GM12891 (cell line): Measurements from ENCODE around the gene KPTN.

Experiments
- PAX5 ChIP-seq: IDR thresholded peaks from 2 replicates; pipeline ENCODE4 v1.6.1; 2011; ENCODE audit warnings: low read length, moderate library complexity, mild to moderate bottlenecking; ENCODE audit not compliant: insufficient read depth, severe bottlenecking
- POLR2A ChIP-seq: IDR thresholded peaks from 2 replicates; pipeline ENCODE4 v1.6.1; 2011; ENCODE audit warnings: low read depth, low read length, control low read depth
- POLR2AphosphoS5 ChIP-seq: IDR thresholded peaks from 2 replicates; pipeline ENCODE4 v1.6.1; 2011; ENCODE audit warnings: low read depth, low read length, control low read depth
- TAF1 ChIP-seq: IDR thresholded peaks from 2 replicates; pipeline ENCODE4 v1.6.1; 2011; ENCODE audit warnings: low read depth, low read length, control low read depth

DNA sequence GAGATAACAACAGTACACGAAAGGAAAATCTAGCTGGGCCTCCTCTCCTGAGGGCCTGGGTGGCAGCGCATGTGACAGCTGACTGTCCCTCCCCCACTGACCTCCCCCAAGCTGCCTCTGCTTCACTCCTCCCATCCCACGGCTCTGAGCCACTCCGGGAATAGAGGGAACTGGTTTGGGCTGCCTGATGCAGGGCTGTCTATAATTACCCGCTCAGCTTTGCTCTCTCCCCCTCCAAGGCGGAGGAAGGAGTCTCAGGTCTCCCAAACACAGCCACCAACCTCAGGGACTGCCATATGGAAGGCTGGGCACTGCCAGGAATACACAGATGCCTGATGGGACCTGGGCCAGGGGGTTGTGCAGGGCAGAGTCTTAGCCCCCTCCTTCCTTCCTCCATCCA, 23.0 kb upstream of the KPTN start:
- no peak for TF ChIP-seq POLR2AphosphoS5
- no peak for TF ChIP-seq TAF1
- no peak for TF ChIP-seq POLR2A
- no peak for TF ChIP-seq PAX5
